Amniotic epithelial cell (primary cell): ENCODE measurements around the gene ETV1.
A peak's percentile ranks its signal among the peaks of the same experiment; 100 is the strongest.

Source experiments
- DNase-seq: peaks from one replicate; pipeline ENCODE4 v3.0.0-alpha.2; 2010; ENCODE audit warnings: low read depth

The ETV1 gene

GRCh38 chr7:13879994-13880686 lies 109.3 kb downstream of the ETV1 start:
- DNase-seq, result no peak

GRCh38 chr7:13879143-13879542 lies 110.3 kb downstream of the ETV1 start:
- no peak for DNase-seq

- no peak for DNase-seq
Observed at GRCh38 chr7:13878154-13878553, 111.3 kb downstream of the ETV1 start.

- DNase-seq, result peak; percentile 21
Observed at GRCh38 chr7:13875496-13876074, 113.9 kb downstream of the ETV1 start.

GRCh38 chr7:13874783-13875182 lies 114.7 kb downstream of the ETV1 start:
- peak; percentile 89 for DNase-seq

GRCh38 chr7:13872709-13873108 lies 116.8 kb downstream of the ETV1 start:
- DNase-seq, result no peak

- DNase-seq, result no peak
Observed at GRCh38 chr7:13871008-13871407, 118.5 kb downstream of the ETV1 start.

GRCh38 chr7:13860734-13861133 lies 128.7 kb downstream of the ETV1 start:
- DNase-seq, result peak; percentile 17

GRCh38 chr7:13856012-13856411 lies 133.5 kb downstream of the ETV1 start:
- no peak for DNase-seq

- peak; percentile 81 for DNase-seq
Observed at GRCh38 chr7:13852281-13852968, 137.0 kb downstream of the ETV1 start.

- DNase-seq, result peak; percentile 87
Observed at GRCh38 chr7:13851736-13852135, 137.7 kb downstream of the ETV1 start.

GRCh38 chr7:13850185-13850752 lies 139.2 kb downstream of the ETV1 start:
- DNase-seq, result peak; percentile 97

GRCh38 chr7:13849163-13849892 lies 140.1 kb downstream of the ETV1 start:
- no peak for DNase-seq

- no peak for DNase-seq
Observed at GRCh38 chr7:13848681-13849131, 140.8 kb downstream of the ETV1 start.

GRCh38 chr7:13846386-13846785 lies 143.1 kb downstream of the ETV1 start:
- peak; percentile 31 for DNase-seq

GRCh38 chr7:13845601-13846000 lies 143.9 kb downstream of the ETV1 start:
- no peak for DNase-seq

- no peak for DNase-seq
Observed at GRCh38 chr7:13844954-13845353, 144.5 kb downstream of the ETV1 start.

- no peak for DNase-seq
Observed at GRCh38 chr7:13841284-13841683, 148.2 kb downstream of the ETV1 start.
